ENCODE measurements around the gene MYO1B. TPM values are rescaled to one million over a fixed set of nuclear protein-coding genes. Genes with fewer than 3 reads are reported as not detected.
A peak's percentile ranks its signal among the peaks of the same experiment; 100 is the strongest.

The MYO1B gene
- total RNA-seq, 1 donor from 2014 or later: 81.0 TPM

DNA sequence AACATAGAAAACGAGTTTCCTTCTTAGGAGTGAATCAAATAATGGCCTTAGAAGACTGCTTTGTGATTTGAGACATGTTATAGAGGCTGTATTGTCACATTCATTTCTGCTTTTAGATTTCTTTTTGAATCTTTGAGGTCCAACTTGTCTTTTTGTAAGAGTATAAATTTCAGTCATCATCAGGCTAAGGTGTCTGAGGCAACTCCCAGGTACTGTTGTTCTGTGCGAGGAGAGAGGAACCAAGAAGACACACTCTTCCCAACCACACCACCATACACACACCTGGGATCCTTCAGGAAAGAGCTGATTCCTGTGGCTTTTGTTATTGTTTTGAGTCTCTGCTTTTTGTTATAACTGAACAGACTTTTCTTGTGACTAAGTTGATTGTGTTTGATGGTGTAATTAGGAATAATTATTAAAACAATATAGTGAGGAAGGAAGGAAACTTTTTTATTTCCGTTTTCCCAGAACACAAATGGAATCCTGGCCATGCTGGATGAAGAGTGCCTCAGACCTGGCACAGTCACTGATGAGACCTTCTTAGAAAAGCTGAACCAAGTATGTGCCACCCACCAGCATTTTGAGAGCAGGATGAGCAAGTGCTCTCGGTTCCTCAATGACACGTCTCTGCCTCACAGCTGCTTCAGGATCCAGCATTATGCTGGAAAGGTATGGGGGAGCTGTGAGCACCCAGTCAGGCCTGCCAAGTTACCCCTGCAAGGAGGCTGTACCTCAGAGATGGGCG lies 140.4 kb downstream of the MYO1B start:
- DNase-seq (ENCODE audit: low spot score): no peak
- H3K4me1 Mint-ChIP-seq (ENCODE audit: unreplicated experiment): peaks cover 15% of the 10 kb centered on the region
- no peaks in the 10 kb centered on the region for H3K9me3 Mint-ChIP-seq (ENCODE audit: unreplicated experiment)
- H3K4me3 Mint-ChIP-seq (ENCODE audit: unreplicated experiment): no peak overlapping the region
- peak overlapping the region; percentile 54 for H3K27ac Mint-ChIP-seq (ENCODE audit: unreplicated experiment)
- H3K36me3 Mint-ChIP-seq (ENCODE audit: low read depth, unreplicated experiment): peaks cover 14% of the 10 kb centered on the region
- H3K27me3 Mint-ChIP-seq (ENCODE audit: unreplicated experiment): no peaks in the 10 kb centered on the region
- TF ChIP-seq, protein P1, sequence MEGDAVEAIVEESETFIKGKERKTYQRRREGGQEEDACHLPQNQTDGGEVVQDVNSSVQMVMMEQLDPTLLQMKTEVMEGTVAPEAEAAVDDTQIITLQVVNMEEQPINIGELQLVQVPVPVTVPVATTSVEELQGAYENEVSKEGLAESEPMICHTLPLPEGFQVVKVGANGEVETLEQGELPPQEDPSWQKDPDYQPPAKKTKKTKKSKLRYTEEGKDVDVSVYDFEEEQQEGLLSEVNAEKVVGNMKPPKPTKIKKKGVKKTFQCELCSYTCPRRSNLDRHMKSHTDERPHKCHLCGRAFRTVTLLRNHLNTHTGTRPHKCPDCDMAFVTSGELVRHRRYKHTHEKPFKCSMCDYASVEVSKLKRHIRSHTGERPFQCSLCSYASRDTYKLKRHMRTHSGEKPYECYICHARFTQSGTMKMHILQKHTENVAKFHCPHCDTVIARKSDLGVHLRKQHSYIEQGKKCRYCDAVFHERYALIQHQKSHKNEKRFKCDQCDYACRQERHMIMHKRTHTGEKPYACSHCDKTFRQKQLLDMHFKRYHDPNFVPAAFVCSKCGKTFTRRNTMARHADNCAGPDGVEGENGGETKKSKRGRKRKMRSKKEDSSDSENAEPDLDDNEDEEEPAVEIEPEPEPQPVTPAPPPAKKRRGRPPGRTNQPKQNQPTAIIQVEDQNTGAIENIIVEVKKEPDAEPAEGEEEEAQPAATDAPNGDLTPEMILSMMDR (IDR thresholded peaks at IDR 0.05; ENCODE audit: unreplicated experiment): no peak

DNA sequence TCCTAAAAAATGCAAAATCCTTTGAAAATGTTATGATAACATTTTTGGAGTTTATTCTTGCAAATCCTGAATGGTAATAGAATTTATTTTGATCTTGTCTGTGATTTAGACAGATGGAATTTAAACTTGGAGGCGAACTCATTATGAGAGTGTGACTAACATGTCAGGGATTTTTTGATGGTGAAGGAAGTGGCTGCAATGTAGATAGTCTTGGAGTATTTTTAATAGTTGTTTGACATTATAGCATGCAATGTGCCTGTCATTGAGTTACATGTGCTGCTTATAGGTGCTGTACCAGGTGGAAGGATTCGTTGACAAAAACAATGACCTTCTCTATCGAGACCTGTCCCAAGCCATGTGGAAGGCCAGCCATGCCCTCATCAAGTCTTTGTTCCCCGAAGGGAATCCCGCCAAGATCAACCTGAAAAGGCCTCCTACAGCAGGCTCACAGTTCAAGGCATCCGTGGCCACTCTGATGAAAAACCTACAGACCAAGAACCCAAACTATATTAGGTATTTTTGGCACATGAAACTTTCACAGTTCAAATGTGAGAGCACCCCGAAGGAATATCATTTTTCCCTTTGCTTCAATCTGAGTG lies 141.8 kb downstream of the MYO1B start:
- Mint-ChIP-seq H3K36me3 (ENCODE audit: low read depth, unreplicated experiment) (peaks cover 19% of the 10 kb centered on the region), H3K4me3 (ENCODE audit: unreplicated experiment) (no peak overlapping the region)
- TF ChIP-seq, protein P1 (IDR thresholded peaks at IDR 0.05; ENCODE audit: unreplicated experiment): no peak

DNA sequence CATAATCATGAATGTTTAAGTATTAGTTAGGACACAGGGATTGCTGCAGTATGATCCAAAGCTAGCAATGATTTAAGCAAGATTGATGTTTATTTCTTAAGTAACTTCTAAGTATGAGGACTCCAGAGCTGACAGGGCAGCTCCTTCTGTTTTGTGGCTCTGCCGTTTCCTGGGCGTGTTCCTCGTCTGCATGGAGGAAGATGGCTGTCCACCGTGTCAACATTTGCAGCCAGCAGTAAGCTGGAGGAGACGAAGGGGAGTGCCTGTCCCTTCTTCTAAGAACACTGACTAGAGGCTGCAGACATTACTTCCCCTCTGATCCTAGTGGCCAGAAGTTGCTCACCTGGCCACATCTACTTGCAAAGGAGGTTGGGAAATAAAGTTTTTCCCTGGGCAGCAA lies 144.1 kb downstream of the MYO1B start:
- H3K4me3 Mint-ChIP-seq (ENCODE audit: unreplicated experiment): no peak overlapping the region
- H3K4me1 Mint-ChIP-seq (ENCODE audit: unreplicated experiment): peaks cover 15% of the 10 kb centered on the region
- peaks cover 19% of the 10 kb centered on the region for H3K36me3 Mint-ChIP-seq (ENCODE audit: low read depth, unreplicated experiment)
- no peak overlapping the region for H3K27ac Mint-ChIP-seq (ENCODE audit: unreplicated experiment)
- TF ChIP-seq, protein P1 (IDR thresholded peaks at IDR 0.05; ENCODE audit: unreplicated experiment): no peak
- DNase-seq (ENCODE audit: low spot score): no peak
- H3K9me3 Mint-ChIP-seq (ENCODE audit: unreplicated experiment): no peaks in the 10 kb centered on the region
- no peaks in the 10 kb centered on the region for H3K27me3 Mint-ChIP-seq (ENCODE audit: unreplicated experiment)

More for the DNA sequence above, 141.8 kb downstream of the MYO1B start:
- H3K4me1 Mint-ChIP-seq (ENCODE audit: unreplicated experiment): peaks cover 15% of the 10 kb centered on the region
- H3K9me3 Mint-ChIP-seq (ENCODE audit: unreplicated experiment): no peaks in the 10 kb centered on the region
- DNase-seq (ENCODE audit: low spot score): no peak
- no peaks in the 10 kb centered on the region for H3K27me3 Mint-ChIP-seq (ENCODE audit: unreplicated experiment)
- no peak overlapping the region for H3K27ac Mint-ChIP-seq (ENCODE audit: unreplicated experiment)

DNA sequence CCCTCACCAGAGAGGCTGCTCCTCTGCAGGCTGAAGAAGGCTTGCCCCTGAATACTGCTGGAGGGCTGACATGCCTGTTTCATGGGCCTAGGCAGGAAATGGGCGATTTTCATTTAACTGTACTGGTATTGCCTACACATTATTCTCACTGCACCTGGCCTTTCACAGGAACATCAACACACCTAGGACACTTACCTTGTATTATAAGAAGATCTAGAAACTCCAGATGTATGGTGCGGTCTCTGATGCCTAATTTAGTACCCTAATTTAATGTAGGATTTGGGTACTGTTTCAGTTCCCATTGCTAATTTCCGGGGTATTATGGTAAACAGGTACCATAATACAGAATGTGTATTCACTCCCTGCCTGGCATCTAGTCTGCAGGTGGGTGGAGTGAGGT lies 146.0 kb downstream of the MYO1B start:
- no peak overlapping the region for H3K27ac Mint-ChIP-seq (ENCODE audit: unreplicated experiment)
- peaks cover 33% of the 10 kb centered on the region for H3K36me3 Mint-ChIP-seq (ENCODE audit: low read depth, unreplicated experiment)
- peaks cover 6% of the 10 kb centered on the region for H3K4me1 Mint-ChIP-seq (ENCODE audit: unreplicated experiment)
- TF ChIP-seq, protein P1 (IDR thresholded peaks at IDR 0.05; ENCODE audit: unreplicated experiment): no peak
- no peaks in the 10 kb centered on the region for H3K9me3 Mint-ChIP-seq (ENCODE audit: unreplicated experiment)
- no peak for DNase-seq (ENCODE audit: low spot score)
- H3K27me3 Mint-ChIP-seq (ENCODE audit: unreplicated experiment): no peaks in the 10 kb centered on the region
- H3K4me3 Mint-ChIP-seq (ENCODE audit: unreplicated experiment): no peak overlapping the region

DNA sequence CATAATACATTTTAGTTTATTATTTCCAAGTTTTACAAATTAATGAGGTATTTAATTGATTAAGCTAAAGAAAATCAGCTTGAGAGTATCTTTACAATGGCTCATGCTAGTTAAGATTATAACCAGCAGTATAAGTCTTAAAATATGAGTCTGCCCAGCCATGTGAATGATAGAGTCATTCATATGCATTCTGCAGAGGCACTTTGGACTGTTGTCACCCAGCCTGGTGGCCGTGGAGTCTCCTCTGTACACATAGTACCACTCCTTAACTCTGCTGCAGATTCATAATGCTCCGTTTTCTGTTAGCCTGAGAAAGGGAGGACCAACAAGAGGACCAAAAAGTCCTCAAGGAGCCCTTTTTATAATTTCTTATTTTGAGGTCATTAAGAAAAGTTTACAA lies 148.8 kb downstream of the MYO1B start:
- Mint-ChIP-seq H3K36me3 (ENCODE audit: low read depth, unreplicated experiment) (peaks cover 37% of the 10 kb centered on the region), H3K27me3 (ENCODE audit: unreplicated experiment) (no peaks in the 10 kb centered on the region), H3K4me1 (ENCODE audit: unreplicated experiment) (peaks cover 5% of the 10 kb centered on the region), H3K27ac (ENCODE audit: unreplicated experiment) (no peak overlapping the region), H3K4me3 (ENCODE audit: unreplicated experiment) (no peak overlapping the region), H3K9me3 (ENCODE audit: unreplicated experiment) (no peaks in the 10 kb centered on the region)
- DNase-seq (ENCODE audit: low spot score): no peak
- TF ChIP-seq, protein P1 (IDR thresholded peaks at IDR 0.05; ENCODE audit: unreplicated experiment): no peak
